HG02623 (cell line): Measurements from ENCODE around the gene CNTFR.

Experiments used
- ATAC-seq: cut with Tn5 transposase; IDR thresholded peaks from one replicate; pipeline ENCODE4 v1.9.1; 2021; ENCODE audit warnings: moderate library complexity; ENCODE audit not compliant: unreplicated experiment

The CNTFR gene

DNA sequence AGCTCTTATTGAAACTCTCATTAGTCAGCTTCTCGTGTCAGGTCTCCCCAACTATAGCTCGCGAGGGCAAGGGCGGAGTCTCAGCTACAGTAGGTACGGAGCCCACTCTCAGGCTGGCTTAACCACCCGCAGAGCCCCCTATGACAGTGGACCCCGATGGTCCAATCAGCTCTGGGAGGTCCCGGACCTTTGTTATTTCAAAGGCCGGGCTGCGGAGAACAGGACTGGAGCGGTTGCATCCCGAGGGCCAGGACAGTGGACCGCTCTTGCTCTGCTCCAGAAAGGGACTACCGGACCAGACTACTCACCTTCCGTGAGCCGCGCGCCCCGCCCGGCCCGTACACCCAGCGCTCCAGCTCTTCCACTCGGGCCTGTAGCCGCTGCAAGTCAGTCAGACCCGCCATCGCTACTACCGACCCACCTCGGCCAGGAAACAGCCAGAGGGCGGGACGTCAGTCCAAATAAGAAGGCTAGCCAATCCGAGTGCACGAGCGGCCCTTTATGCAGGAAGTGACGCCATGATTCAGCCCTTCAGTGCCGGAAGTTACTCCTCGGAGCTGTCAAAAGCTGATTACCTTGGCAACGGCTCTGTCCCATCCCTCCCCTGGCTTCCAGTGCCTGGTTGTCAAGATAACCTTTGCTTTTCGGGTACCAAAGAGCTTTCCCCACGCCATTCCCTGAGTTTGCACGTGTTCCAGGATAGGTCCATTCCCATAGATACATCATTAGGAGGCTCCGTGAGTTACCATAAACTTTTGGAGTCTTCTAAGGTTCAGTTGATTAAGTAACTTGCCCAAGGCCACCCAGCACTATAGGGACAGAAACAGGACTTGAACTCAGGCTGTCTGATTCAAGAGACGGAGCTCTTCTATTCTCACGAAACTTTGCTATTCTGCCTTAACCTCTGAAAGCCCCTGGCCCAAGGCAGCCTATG, 30.8 kb upstream of the CNTFR start, which contains the start of gene DCTN3:
Gene DCTN3 (minus strand): TSS at position 435 of the 934 bp plus-strand sequence. CDS start 31 bp downstream, at position 404.
- ATAC-seq: peak; percentile 99

DNA sequence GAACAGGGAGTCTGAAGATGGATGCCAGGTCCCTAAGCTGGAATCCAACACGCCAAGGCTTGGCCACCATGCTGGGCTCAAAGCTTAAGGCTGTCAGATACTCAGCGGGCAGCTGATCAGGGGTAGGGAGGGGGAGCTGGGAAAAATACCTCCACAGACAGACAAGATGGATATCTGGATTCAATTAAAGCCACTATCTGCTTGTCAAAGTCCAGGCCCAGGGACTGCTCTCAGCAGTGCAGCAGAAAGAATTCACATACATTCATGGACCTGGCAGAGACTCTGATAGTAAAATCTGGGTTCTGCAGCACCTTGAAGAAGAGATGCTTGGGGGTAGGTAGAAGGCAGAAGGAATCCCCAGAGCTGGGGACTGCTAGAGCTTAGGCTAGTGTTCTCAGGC, 25.6 kb upstream of the CNTFR start:
- ATAC-seq: no peak

DNA sequence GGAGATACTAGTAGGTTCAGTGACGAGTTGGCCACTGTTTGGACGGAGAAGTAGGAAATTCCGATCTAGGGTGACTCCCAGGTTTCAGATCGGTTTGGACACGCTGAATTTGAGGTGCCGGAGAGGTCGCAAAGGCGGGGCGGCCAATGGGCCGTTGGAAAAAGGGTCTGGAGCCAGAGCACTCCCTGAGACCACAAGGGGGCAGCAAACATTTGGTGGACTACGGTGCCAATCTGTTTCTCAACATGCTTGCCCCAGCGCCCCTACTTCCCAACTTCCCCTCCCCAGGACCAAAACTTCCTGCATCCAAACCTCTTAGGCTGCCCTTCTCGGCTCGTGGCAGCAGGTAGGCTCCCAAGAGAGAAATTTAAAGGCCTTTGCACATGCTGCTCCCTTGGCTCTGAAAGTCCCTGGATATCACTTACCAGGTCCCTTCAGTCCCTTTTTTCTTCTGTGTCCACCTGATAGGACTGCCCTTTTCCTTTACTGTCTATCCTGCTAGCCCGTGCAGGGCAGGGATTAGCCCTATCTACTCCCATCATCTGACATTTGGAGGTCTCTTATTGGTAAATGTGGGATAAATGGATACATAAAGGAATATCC, 23.4 kb upstream of the CNTFR start:
- ATAC-seq: peak; percentile 38

DNA sequence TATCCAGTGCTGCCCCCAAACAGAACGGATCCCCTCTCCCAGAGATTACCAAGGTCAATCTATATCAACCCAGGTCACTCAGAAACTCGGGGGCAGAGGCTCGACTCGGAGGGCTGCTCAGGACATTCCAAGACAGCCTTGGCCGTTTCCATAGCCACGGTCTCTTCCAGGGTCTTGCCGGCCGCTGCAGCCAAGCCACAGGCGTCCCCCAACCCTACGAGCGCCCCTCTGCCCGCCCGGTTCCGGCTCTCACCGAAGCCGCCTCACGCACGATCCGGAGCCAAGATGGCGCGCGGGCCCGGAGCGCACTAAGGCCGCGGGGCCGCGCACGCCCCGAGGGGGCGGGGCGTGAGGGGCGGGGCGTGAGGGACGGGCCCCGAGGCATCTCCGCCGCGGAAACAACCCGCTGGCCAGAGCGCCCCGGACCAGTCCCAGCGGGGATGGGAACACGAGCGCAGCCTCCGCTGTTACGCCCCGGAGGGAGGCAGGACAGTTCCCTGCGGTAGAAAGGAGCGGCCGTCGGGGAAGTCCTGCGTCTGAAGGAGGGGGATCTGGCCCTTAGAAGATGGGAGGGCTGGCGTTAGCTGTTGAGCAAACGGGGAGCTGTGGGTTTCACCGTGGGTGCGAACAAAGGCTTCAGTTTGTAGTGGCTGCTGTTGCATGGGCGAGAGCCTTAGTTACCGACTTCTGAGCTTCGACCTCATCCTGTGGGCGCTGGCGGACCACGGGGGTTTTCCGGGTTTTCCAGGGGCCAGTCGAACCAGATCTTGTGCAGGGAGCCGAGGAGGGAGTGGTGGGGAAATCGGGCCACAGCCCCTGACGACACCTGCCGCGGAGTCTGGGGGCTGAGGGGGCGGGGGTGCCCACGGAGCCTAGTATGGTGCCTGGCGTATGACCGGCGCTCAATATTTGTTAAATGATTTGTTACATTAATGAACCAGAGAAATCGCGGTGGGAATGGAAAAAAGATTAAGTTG, 22.6 kb upstream of the CNTFR start, which contains the start of gene RPP25L:
Gene RPP25L (minus strand): TSS at position 287 of the 977 bp plus-strand sequence. CDS start 801 bp downstream, outside the sequence.
- ATAC-seq: peak; percentile 80

- no peak for ATAC-seq
Measured at GRCh38 chr9:34611251-34611810, 21.8 kb upstream of the CNTFR start.

- ATAC-seq: no peak
Measured at GRCh38 chr9:34610434-34611206, 21.1 kb upstream of the CNTFR start.

DNA sequence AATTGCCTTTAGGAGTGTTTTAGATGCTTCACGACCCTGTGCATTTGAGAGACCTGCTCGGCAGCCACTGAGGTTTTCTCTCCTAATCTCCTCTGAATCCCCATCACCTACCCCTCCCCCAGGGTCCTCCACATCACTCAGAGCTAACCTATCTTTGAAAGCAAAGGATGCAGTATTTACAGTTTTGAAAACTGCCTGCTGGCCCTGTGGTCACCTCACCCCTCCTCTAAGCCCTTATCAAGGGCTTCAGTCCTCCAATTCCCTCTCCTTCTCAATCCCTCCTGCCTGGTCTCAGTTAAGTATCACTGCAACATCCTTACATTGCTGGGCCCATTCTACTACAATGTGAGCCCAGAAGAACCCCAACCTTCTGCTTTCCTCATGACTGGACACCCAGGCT, 17.8 kb upstream of the CNTFR start:
- no peak for ATAC-seq

DNA sequence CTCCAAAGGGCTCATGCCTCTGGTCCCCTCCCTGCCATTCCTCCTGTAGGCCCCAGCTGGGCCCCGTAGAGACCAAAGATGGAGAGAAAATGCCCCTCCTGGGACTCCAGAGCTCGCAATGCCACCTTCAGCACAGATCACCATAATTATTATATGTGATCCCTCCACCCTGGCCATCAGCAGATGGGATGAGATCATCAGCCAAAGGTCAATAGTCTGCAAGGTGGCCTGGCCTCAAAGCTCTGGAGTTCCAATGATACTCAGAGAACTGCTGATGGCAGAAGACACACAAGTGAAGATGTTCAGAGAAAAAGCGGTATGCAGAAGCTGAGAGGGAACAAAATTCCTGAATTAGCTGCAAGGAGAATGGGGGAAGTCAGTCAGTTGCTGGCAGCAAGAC, 17.4 kb upstream of the CNTFR start:
- no peak for ATAC-seq

DNA sequence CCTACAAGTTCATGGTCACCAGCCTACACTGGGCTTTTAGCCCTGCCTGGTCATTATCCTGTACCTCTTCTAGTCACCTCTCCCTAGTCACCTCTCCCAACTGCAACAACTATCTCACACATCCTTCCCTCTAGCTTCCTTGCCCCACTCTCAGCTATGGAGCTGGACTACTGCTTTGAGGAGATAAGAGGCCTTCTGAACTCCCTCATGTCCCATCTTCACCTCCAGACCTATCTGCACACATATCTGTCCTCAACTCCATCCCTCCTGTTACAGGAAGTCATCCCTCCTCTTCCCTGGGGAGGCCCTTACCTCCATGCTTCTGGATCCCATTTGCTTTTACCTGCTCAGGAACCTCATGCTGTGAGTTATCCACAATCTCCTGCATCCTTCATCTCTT, 16.7 kb upstream of the CNTFR start:
- no peak for ATAC-seq

DNA sequence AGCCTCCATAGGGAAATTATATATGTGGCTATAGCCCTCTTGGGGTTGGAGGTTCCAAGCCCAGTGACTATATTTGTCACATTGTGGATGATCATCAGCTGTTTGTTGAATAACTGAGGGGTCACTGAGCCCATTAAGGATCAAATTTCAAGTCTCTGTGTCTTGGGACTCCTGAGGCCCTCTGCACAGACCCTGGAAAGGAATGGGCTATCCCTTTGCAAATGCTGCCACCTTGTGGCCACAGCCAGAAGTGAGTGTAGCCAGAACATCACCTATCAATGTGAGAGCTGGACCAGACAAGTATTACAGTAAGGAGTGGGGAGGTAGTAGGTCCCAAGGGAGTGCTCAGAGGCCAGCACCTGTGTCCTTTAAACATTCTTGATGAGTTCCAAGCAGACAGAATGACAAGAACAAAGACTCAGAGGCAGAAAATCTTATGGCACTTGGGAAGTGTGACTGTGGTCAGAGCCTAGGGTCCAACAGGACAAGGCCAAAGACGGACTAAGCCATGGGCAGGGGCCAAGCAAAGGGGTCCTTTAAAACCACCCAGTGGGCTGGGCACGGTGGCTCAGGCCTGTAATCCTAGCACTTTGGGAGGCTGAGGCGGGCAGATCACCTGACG, 14.2 kb upstream of the CNTFR start:
- ATAC-seq: no peak

DNA sequence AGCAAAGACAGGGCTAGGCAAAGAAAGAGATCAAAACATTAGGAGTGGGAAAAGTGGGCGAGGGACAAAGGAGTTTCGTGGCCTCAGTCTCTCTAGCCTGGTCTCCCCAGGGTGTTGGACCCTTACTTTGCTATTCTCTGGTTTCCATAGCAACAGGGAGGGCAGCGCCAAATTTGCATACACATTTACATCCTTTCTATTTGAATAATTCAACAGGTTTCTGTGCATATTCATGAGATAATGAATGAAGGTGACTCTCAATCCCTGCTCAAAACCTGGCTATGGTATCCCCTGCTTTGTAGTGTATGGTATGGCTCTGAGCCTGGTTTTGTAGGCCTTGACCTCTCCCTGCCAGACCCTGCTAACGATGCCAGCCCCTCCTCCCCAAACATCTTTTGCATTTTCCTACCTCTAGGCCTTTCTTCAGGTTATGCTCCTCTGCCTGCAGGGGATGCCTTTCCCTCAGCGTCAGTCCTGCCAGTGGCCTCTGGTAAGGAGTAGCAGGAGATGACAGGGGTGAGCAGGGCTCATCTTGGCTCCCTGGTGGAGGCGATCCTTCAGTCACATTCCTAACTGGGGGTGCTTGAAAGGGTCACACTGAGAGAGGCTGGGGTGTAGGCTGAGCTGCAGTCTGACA, 12.5 kb upstream of the CNTFR start:
- no peak for ATAC-seq

GRCh38 chr9:34600908-34601307, 11.4 kb upstream of the CNTFR start:
- ATAC-seq: no peak

- ATAC-seq: no peak
Measured at GRCh38 chr9:34599546-34599945, 10.0 kb upstream of the CNTFR start.

DNA sequence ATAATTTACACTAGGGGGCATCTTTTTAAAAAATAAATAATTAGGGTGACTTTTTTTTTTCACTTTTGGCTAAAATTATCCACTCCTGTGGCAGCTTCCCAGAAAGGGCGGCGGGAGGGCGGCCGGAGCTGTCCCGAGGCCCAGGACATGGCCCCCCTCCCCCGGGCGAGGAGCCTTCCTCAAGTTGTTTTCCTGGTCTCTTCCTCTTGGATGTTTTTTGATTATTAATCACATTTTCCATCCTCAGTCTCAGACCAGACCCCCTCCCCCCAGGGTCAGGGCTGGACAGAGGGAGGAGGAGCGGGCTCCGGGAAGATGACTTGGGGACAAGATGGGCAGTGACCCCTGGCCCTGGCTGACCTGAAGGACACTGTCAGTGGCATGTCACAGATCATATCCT, 4.7 kb upstream of the CNTFR start:
- ATAC-seq: no peak

DNA sequence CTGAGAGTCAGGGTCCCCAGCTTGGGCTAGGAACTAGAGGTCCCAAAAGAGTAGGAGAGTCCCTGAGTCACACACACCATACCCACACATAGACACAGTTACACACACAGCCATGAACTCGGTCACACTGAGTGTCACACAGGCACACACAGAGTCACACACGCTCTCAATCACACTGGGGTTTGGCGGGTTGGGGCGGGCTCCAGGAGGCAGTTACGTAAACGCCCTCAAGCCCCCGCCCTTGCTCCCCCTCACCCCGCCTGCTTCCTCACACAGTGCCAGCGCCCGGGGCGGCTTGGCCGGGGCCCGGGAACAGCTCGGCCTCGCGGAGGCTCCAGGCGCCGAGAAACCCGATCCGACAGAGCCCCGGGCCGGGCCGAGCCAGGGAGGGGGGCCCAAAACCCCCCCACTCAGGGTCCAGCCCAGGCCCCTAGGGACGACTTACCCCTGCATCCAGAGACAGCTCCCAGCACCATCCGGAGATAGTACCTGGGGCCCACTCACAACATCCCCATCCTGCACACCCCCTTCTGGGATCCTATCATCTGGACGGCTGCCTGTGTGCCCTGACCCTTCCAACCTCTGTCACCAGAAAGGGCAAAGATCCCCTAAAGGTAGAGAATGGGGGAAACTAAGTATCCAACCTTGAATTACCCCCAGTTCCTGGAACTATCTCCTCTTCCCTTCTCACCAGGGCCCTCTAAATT, 3.5 kb upstream of the CNTFR start:
- ATAC-seq: no peak

- ATAC-seq: no peak
Measured at GRCh38 chr9:34591917-34592866, 2.7 kb upstream of the CNTFR start.

- ATAC-seq: no peak
Measured at GRCh38 chr9:34591248-34591916, 1.9 kb upstream of the CNTFR start.
